Activated T-cell treated with anti-CD3 and anti-CD28 coated beads, Interleukin-2, amount 50 U/mL, for 1 hour (primary cell): ENCODE data around the gene SFXN2.

ENCODE experiments used
- DNase-seq: peaks from one replicate; pipeline ENCODE4 v3.0.0-alpha.2; 2020

The SFXN2 gene

GRCh38 chr10:102779680-102780526 lies 65.5 kb downstream of the SFXN2 start:
- DNase-seq = no peak

- DNase-seq = no peak
Observed at GRCh38 chr10:102780527-102780808, 66.0 kb downstream of the SFXN2 start.

- DNase-seq = no peak
Observed at GRCh38 chr10:102781090-102781920, 66.9 kb downstream of the SFXN2 start.

- no peak for DNase-seq
Observed at GRCh38 chr10:102781921-102782557, 67.6 kb downstream of the SFXN2 start.

- DNase-seq = no peak
Observed at GRCh38 chr10:102782673-102783551, 68.5 kb downstream of the SFXN2 start.

- no peak for DNase-seq
Observed at GRCh38 chr10:102783568-102783967, 69.1 kb downstream of the SFXN2 start.

- DNase-seq = no peak
Observed at GRCh38 chr10:102785818-102786217, 71.4 kb downstream of the SFXN2 start.

- no peak for DNase-seq
Observed at GRCh38 chr10:102791754-102792395, 77.4 kb downstream of the SFXN2 start.
